Neutrophil (primary cell): ENCODE results near the gene RFXAP.

Source experiments
- H3K27ac ChIP-seq: fragments of 200-600 bp; sonication (generic); 2 replicates; pipeline ENCODE4 v1.5.1; 2016; ENCODE audit warnings: mild to moderate bottlenecking, moderate library complexity
- H3K27me3 ChIP-seq: fragments of 200-600 bp; sonication (generic); 2 replicates; pipeline ENCODE4 v1.6.0; 2016; ENCODE audit warnings: mild to moderate bottlenecking
- H3K36me3 ChIP-seq: fragments of 200-600 bp; sonication (generic); 2 replicates; pipeline ENCODE4 v1.5.1; 2017
- H3K4me1 ChIP-seq, 2 experiments: fragments of 200-600 bp in 1 of 2; sonication (generic) in 1 of 2; 1 replicate in 1 of 2; 2 replicates in 1 of 2; pipeline versions ENCODE4 v1.5.1 to v1.6.1; 2013 to 2016; ENCODE audit warnings: low read depth in 1 of 2, low read length in 1 of 2, mild to moderate bottlenecking in 1 of 2, moderate library complexity in 1 of 2; ENCODE audit not compliant: control insufficient read depth in 1 of 2, insufficient read depth in 1 of 2
- H3K4me3 ChIP-seq, 2 experiments: fragments of 200-600 bp in 1 of 2; sonication (generic) in 1 of 2; 1 replicate in 1 of 2; 2 replicates in 1 of 2; pipeline ENCODE4 v1.5.1; 2013 to 2016; ENCODE audit warnings: low read depth in 1 of 2, low read length in 1 of 2, mild to moderate bottlenecking in 1 of 2, moderate library complexity in 1 of 2
- H3K9me3 ChIP-seq: fragments of 200-600 bp; sonication (generic); 2 replicates; pipeline ENCODE4 v1.5.1; 2016
- TF ChIP-seq, protein P1 (sequence below): fragments of 200-600 bp; sonication (generic); IDR thresholded peaks from 2 replicates; pipeline ENCODE4 v1.5.1; 2016; ENCODE audit warnings: antibody characterized with exemption

Gene RFXAP

DNA sequence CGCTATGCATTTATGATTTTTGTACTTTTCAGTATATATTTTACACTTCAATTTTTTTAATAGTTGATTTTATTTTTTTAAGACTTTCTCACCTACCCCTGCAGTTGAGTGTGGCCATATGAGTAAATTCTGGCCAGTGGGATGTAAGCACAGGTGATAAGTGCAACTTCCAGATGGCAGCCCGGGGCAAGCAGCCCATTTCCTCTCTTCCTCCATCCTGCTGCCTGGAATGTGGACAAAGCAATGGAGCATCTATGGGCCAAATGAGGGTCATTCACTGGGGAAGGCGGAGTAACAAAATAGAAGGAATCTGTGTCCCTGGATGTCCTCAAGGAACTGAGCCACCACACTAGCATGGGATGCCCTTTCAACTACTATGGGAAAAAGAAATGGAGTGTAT is 12.3 kb downstream of the RFXAP start:
- Histone ChIP-seq H3K4me3 (no peak overlapping the region), H3K27me3 (no peaks in the 10 kb centered on the region), H3K27ac (no peak overlapping the region), H3K9me3 (no peaks in the 10 kb centered on the region), H3K4me1 (no peaks in the 10 kb centered on the region), H3K36me3 (peaks cover 28% of the 10 kb centered on the region)
- TF ChIP-seq, protein P1, sequence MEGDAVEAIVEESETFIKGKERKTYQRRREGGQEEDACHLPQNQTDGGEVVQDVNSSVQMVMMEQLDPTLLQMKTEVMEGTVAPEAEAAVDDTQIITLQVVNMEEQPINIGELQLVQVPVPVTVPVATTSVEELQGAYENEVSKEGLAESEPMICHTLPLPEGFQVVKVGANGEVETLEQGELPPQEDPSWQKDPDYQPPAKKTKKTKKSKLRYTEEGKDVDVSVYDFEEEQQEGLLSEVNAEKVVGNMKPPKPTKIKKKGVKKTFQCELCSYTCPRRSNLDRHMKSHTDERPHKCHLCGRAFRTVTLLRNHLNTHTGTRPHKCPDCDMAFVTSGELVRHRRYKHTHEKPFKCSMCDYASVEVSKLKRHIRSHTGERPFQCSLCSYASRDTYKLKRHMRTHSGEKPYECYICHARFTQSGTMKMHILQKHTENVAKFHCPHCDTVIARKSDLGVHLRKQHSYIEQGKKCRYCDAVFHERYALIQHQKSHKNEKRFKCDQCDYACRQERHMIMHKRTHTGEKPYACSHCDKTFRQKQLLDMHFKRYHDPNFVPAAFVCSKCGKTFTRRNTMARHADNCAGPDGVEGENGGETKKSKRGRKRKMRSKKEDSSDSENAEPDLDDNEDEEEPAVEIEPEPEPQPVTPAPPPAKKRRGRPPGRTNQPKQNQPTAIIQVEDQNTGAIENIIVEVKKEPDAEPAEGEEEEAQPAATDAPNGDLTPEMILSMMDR, result no peak

DNA sequence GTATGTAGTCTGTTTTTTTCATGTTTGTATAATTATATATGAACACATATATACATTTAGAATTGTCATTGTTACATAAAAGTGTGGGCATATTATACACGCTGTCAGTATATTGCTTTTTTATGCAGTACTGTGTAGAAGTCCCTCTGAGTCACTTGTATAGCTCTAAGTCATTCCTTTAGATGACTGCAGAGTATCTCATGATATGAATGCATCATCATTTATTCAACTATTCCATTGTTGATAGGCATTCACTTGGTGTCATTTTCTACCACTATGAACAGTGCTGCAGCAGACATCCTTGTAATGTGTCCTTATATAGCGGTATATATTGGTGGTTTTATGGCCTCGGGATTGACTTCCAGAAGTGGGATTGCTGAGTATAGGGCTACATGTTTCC is 15.3 kb downstream of the RFXAP start:
- H3K27ac ChIP-seq, result no peak overlapping the region
- no peaks in the 10 kb centered on the region for H3K4me1 ChIP-seq
- H3K4me3 ChIP-seq, result no peak overlapping the region
- peaks cover 11% of the 10 kb centered on the region for H3K36me3 ChIP-seq
- H3K9me3 ChIP-seq, result no peaks in the 10 kb centered on the region
- TF ChIP-seq, protein P1, result no peak
- no peaks in the 10 kb centered on the region for H3K27me3 ChIP-seq

DNA sequence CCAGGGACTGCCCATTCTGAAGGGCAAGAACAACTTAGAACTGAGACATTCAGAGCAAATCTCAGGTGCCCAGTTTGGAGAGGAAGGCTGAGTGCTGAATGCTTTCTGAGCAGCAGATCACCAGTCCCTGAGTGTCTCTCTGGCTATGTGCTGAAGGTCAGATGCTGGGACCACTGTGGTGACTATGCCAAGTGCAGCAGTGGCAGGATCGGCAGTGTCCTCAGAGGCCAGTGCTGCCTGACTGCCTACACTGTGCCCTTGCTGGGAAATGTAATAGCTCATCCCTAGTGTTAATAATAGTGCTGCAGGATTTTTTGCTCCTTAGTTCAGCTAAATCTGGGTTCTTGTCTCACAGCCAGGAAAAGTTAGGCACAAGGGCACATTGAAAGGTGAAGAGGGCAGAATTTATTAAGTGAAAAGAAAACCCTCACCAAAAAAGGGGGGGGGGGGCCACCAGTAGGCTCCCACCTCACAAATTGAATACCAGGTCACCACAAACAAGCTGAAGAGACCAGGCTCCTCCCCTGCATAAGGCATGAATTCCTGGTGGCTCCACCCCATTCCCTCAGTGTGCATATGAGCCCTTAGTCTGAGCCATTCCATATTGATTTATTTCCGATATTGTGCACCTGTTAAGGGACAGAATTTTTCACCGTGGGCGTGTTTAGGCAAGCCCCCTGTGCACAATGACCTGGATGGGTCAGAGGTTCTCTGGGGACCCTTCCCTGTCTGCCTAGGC is 18.5 kb downstream of the RFXAP start:
- Histone ChIP-seq H3K27ac (no peak overlapping the region), H3K4me1 (no peaks in the 10 kb centered on the region), H3K4me3 (no peak overlapping the region), H3K36me3 (no peaks in the 10 kb centered on the region), H3K9me3 (no peaks in the 10 kb centered on the region), H3K27me3 (no peaks in the 10 kb centered on the region)
- TF ChIP-seq, protein P1, result no peak

DNA sequence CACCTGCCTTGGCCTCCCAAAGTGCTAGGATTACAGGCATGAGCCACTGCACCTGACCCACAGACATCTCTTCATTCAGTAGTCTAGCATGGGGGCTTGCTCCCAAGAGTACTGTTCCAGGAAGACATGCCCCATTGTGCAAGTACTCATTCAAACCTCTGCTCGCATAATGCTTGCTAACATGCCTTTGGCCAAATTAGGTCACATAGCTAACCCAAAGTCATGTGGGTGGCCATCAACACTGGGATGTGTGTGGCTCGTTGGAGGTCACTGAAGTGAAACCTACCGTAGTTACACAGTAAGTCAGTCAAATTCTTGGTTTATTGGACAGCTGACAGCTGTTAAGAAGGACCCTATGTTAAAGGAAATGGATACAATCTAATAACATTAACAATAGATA is 20.3 kb downstream of the RFXAP start:
- H3K4me3 ChIP-seq, result no peak overlapping the region
- no peaks in the 10 kb centered on the region for H3K36me3 ChIP-seq
- H3K9me3 ChIP-seq, result no peaks in the 10 kb centered on the region
- H3K27me3 ChIP-seq, result no peaks in the 10 kb centered on the region
- H3K27ac ChIP-seq, result no peak overlapping the region
- TF ChIP-seq, protein P1, result no peak
- no peaks in the 10 kb centered on the region for H3K4me1 ChIP-seq

DNA sequence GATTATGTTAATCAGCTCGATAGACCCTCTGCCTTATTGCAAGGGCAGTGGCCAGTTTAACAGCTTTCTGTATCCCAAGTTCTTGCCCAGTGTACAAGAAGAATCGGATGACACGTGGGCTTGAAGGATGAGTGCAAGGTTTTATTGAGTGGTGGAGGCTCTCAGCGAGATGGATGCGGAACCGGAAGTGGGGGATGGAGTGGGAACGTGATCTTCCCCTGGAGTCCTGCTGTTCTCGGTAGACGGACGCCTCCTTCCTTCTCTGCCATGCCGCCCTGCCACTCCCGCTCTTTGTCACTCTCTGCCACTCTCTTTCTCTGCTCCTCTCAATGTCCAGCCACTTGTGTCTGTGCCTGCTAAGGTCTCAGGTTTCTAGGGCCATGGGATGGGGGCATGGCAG is 21.0 kb downstream of the RFXAP start:
- Histone ChIP-seq H3K36me3 (no peaks in the 10 kb centered on the region), H3K27ac (no peak overlapping the region), H3K4me1 (no peaks in the 10 kb centered on the region), H3K27me3 (no peaks in the 10 kb centered on the region), H3K9me3 (no peaks in the 10 kb centered on the region), H3K4me3 (no peak overlapping the region)
- TF ChIP-seq, protein P1, result no peak
